Vagina (tissue), 2 donors: ENCODE results near the gene CHMP6.

Experiments used
- CTCF ChIP-seq, 3 experiments: fragments of 450-650 bp in 2 of 3; fragments of 200-600 bp in 1 of 3; sonication (generic) in 1 of 3; IDR thresholded peaks; one replicate each; pipeline ENCODE4 v1.5.1; 2017 to 2019; ENCODE audit warnings: antibody characterized with exemption in 3 of 3, mild to moderate bottlenecking in 2 of 3, moderate library complexity in 2 of 3
- POLR2A ChIP-seq, 2 donors: fragments of 450-650 bp; IDR thresholded peaks; one replicate each; pipeline ENCODE4 v1.6.1; 2017; ENCODE audit warnings: antibody characterized with exemption in 2 of 2, mild to moderate bottlenecking in 2 of 2, moderate library complexity in 2 of 2

GRCh38 chr17:80990921-80991644 is 558 bp upstream of the CHMP6 start:
- no peak for TF ChIP-seq CTCF (IDR thresholded peaks at IDR 0.05)
- TF ChIP-seq POLR2A (IDR thresholded peaks at IDR 0.05), result no peak
